Thyroid gland (tissue), 4 donors: ENCODE results near the gene AFAP1.

Experiments used
- CTCF ChIP-seq, 6 experiments: fragments of 200-600 bp in 3 of 6; fragments of 450-650 bp in 3 of 6; sonication (generic) in 3 of 6; IDR thresholded peaks; one replicate each; pipeline ENCODE4 v1.5.1; 2016 to 2019; ENCODE audit warnings: antibody characterized with exemption in 6 of 6, mild to moderate bottlenecking in 2 of 6, inconsistent platforms in 1 of 6, moderate library complexity in 1 of 6
- POLR2A ChIP-seq, 2 donors: fragments of 450-650 bp; IDR thresholded peaks; one replicate each; pipeline ENCODE4 v1.6.1; 2017; ENCODE audit warnings: antibody characterized with exemption in 2 of 2, mild to moderate bottlenecking in 2 of 2, moderate library complexity in 1 of 2

- no peak for TF ChIP-seq CTCF (IDR thresholded peaks at IDR 0.05)
- TF ChIP-seq POLR2A (IDR thresholded peaks at IDR 0.05), result no peak
Measured at GRCh38 chr4:7755561-7755960, 184.1 kb downstream of the AFAP1 start.
